ENCODE results near the gene MRC1. TPM values are rescaled to one million over a fixed set of nuclear protein-coding genes. Genes with fewer than 3 reads are reported as not detected.

The MRC1 gene
- polyA plus RNA-seq, 3 donors = 0.11 to 0.41 (median 0.34) TPM

GRCh38 chr10:17913604-17914003, 104.5 kb downstream of the MRC1 start:
- Mint-ChIP-seq H3K27ac (no peak overlapping the region), H3K9me3 (peaks cover 6 to 20% (median 8%) of the 10 kb centered on the region in 7 donors), H3K4me1 (peaks cover 2% of the 10 kb centered on the region), H3K36me3 (no peaks in the 10 kb centered on the region), H3K4me3 (no peak overlapping the region), H3K27me3 (ENCODE audit: low read depth in 3 of 3) (peaks cover 0 to 4% (median 1%) of the 10 kb centered on the region in 3 donors)
- Histone ChIP-seq H3K4me3 (replicated peaks in 1 of 3; ENCODE audit: low read depth in 2 of 3, low read length in 3 of 3) (no peak overlapping the region), H3K9me3 (replicated peaks in 1 of 2; ENCODE audit: control insufficient read depth in 1 of 2, insufficient read depth in 1 of 2, low read length in 2 of 2) (no peaks in the 10 kb centered on the region), H3K4me1 (ENCODE audit: control insufficient read depth in 1 of 2, insufficient read depth in 2 of 2, low read length in 2 of 2) (no peaks in the 10 kb centered on the region), H3K4me2 (replicated peaks; ENCODE audit: extremely low read depth, low read length, poor library complexity, severe bottlenecking) (no peak overlapping the region), H3K9ac (ENCODE audit: insufficient read depth, low read length, poor library complexity, severe bottlenecking) (no peak overlapping the region), H2AFZ (ENCODE audit: insufficient read depth, low read depth, low read length, poor library complexity, severe bottlenecking) (no peak overlapping the region), H3K27ac (ENCODE audit: low read depth in 1 of 2, low read length in 2 of 2) (no peak overlapping the region), H3K79me2 (ENCODE audit: insufficient read depth, low read length) (no peaks in the 10 kb centered on the region), H4K20me1 (ENCODE audit: insufficient read depth, low read length) (no peaks in the 10 kb centered on the region), H3K27me3 (ENCODE audit: control insufficient read depth in 2 of 2, insufficient read depth in 2 of 2, low read length in 2 of 2) (no peaks in the 10 kb centered on the region), H3K36me3 (replicated peaks in 1 of 2; ENCODE audit: control insufficient read depth in 1 of 2, insufficient read depth in 2 of 2, low read length in 2 of 2) (no peaks in the 10 kb centered on the region)
- no peak for DNase-seq
- 97% methylated on average over 3 of the region's 5 CpGs for WGBS (ENCODE audit: insufficient coverage)
- TF ChIP-seq CTCF (IDR thresholded peaks at IDR 0.05) = no peak
- intact Hi-C loops (cut with micrococcal nuclease) = no loop called here

- Histone ChIP-seq H3K9me3 (replicated peaks in 1 of 2; ENCODE audit: control insufficient read depth in 1 of 2, insufficient read depth in 1 of 2, low read length in 2 of 2) (no peaks in the 10 kb centered on the region), H3K79me2 (ENCODE audit: insufficient read depth, low read length) (no peaks in the 10 kb centered on the region), H2AFZ (ENCODE audit: insufficient read depth, low read depth, low read length, poor library complexity, severe bottlenecking) (no peak overlapping the region), H3K4me2 (replicated peaks; ENCODE audit: extremely low read depth, low read length, poor library complexity, severe bottlenecking) (no peak overlapping the region), H3K9ac (ENCODE audit: insufficient read depth, low read length, poor library complexity, severe bottlenecking) (no peak overlapping the region), H3K36me3 (replicated peaks in 1 of 2; ENCODE audit: control insufficient read depth in 1 of 2, insufficient read depth in 2 of 2, low read length in 2 of 2) (no peaks in the 10 kb centered on the region), H3K4me3 (replicated peaks in 1 of 3; ENCODE audit: low read depth in 2 of 3, low read length in 3 of 3) (no peak overlapping the region), H4K20me1 (ENCODE audit: insufficient read depth, low read length) (no peaks in the 10 kb centered on the region), H3K4me1 (ENCODE audit: control insufficient read depth in 1 of 2, insufficient read depth in 2 of 2, low read length in 2 of 2) (no peaks in the 10 kb centered on the region), H3K27me3 (ENCODE audit: control insufficient read depth in 2 of 2, insufficient read depth in 2 of 2, low read length in 2 of 2) (no peaks in the 10 kb centered on the region), H3K27ac (ENCODE audit: low read depth in 1 of 2, low read length in 2 of 2) (no peak overlapping the region)
- no peak for TF ChIP-seq CTCF (IDR thresholded peaks at IDR 0.05)
- no peak for DNase-seq
- WGBS (ENCODE audit: insufficient coverage) = 86% methylated on average over 5 of the region's 5 CpGs
- Mint-ChIP-seq H3K9me3 (peaks cover 8 to 24% (median 10%) of the 10 kb centered on the region in 7 donors), H3K36me3 (no peaks in the 10 kb centered on the region), H3K27me3 (ENCODE audit: low read depth in 3 of 3) (peaks cover 0 to 4% (median 0%) of the 10 kb centered on the region in 3 donors), H3K4me1 (peaks cover 2% of the 10 kb centered on the region), H3K4me3 (no peak overlapping the region), H3K27ac (no peak overlapping the region)
- intact Hi-C loops (cut with micrococcal nuclease) = no loop called here
Observed at GRCh38 chr10:17914169-17915045, 105.3 kb downstream of the MRC1 start.

Data from CD14-positive monocyte (primary cell).